ENCODE data around the gene KLK15. TPM values are rescaled to one million over a fixed set of nuclear protein-coding genes. Genes with fewer than 3 reads are reported as not detected.
"Not testable (repeated sequence)": the region's sequence is repeated elsewhere in the genome, so short reads cannot be mapped to it uniquely, and the experiment has no call there.

KLK15 gene
- polyA plus RNA-seq, 3 donors: 0.10 TPM; not detected in 2

- no peak overlapping the region for H3K27ac ChIP-seq (ENCODE audit: low read depth, low read length)
- 74 to 86% (median 78%) methylated on average over 41 to 43 of the region's 43 CpGs for WGBS, 3 donors
Observed at GRCh38 chr19:50826492-50827240, 6.7 kb downstream of the KLK15 start.

- WGBS, 3 donors: 21 to 57% (median 50%) methylated on average over 13 to 14 of the region's 14 CpGs
- H3K27ac ChIP-seq (ENCODE audit: low read depth, low read length): no peak within 1 kb of the TSS
Observed at GRCh38 chr19:50823389-50824042, 9.9 kb downstream of the KLK15 start, which contains the start of gene KLK1. TSS of gene KLK1 (minus strand) at chr19:50823787. CDS start at chr19:50823748, 39 bp downstream.

GRCh38 chr19:50822661-50823208, 10.6 kb downstream of the KLK15 start:
- WGBS, 3 donors: 43 to 79% (median 75%) methylated on average over 7 of the region's 7 CpGs
- H3K27ac ChIP-seq (ENCODE audit: low read depth, low read length): no peak overlapping the region

- no peak overlapping the region for H3K27ac ChIP-seq (ENCODE audit: low read depth, low read length)
- WGBS, 3 donors: 26 to 63% (median 61%) methylated on average over 8 of the region's 8 CpGs
Observed at GRCh38 chr19:50821622-50822021, 11.8 kb downstream of the KLK15 start.

- 44 to 74% (median 73%) methylated on average over 4 of the region's 4 CpGs for WGBS, 3 donors
- H3K27ac ChIP-seq (ENCODE audit: low read depth, low read length): no peak overlapping the region
Observed at GRCh38 chr19:50821248-50821612, 12.1 kb downstream of the KLK15 start.

GRCh38 chr19:50820549-50821247, 12.7 kb downstream of the KLK15 start:
- 6 to 7% (median 6%) methylated on average over 16 to 21 of the region's 21 CpGs for WGBS, 3 donors
- H3K27ac ChIP-seq (ENCODE audit: low read depth, low read length): no peak overlapping the region

- WGBS, 3 donors: 4 to 17% (median 8%) methylated on average over 15 of the region's 15 CpGs
- no peak overlapping the region for H3K27ac ChIP-seq (ENCODE audit: low read depth, low read length)
Observed at GRCh38 chr19:50820086-50820485, 13.3 kb downstream of the KLK15 start.

GRCh38 chr19:50819636-50820035, 13.7 kb downstream of the KLK15 start:
- 23 to 51% (median 40%) methylated on average over 8 of the region's 8 CpGs for WGBS, 3 donors
- H3K27ac ChIP-seq (ENCODE audit: low read depth, low read length): no peak overlapping the region

GRCh38 chr19:50818859-50819472, 14.4 kb downstream of the KLK15 start:
- WGBS, 3 donors: 36 to 69% (median 67%) methylated on average over 12 of the region's 12 CpGs
- H3K27ac ChIP-seq (ENCODE audit: low read depth, low read length): no peak overlapping the region

GRCh38 chr19:50817941-50818858, 15.2 kb downstream of the KLK15 start:
- H3K27ac ChIP-seq (ENCODE audit: low read depth, low read length): no peak overlapping the region
- 6 to 10% (median 9%) methylated on average over 46 to 52 of the region's 52 CpGs for WGBS, 3 donors

GRCh38 chr19:50815439-50815838, 17.9 kb downstream of the KLK15 start:
- H3K27ac ChIP-seq (ENCODE audit: low read depth, low read length): no peak overlapping the region
- 90 to 100% (median 100%) methylated on average over 1 of the region's 1 CpG for WGBS, 3 donors

GRCh38 chr19:50814883-50815282, 18.5 kb downstream of the KLK15 start:
- no peak overlapping the region for H3K27ac ChIP-seq (ENCODE audit: low read depth, low read length)
- 54 to 83% (median 76%) methylated on average over 5 of the region's 5 CpGs for WGBS, 3 donors

GRCh38 chr19:50812474-50812873, 20.9 kb downstream of the KLK15 start:
- H3K27ac ChIP-seq (ENCODE audit: low read depth, low read length): no peak overlapping the region
- 69 to 81% (median 71%) methylated on average over 3 of the region's 3 CpGs for WGBS, 3 donors

GRCh38 chr19:50811622-50812238, 21.6 kb downstream of the KLK15 start:
- H3K27ac ChIP-seq (ENCODE audit: low read depth, low read length): not testable (repeated sequence)
- WGBS, 3 donors: 66 to 77% (median 76%) methylated on average over 3 of the region's 3 CpGs

GRCh38 chr19:50808856-50809255, 24.5 kb downstream of the KLK15 start:
- no peak overlapping the region for H3K27ac ChIP-seq (ENCODE audit: low read depth, low read length)
- 50 to 66% (median 54%) methylated on average over 1 of the region's 1 CpG for WGBS, 3 donors

- 0 to 1% (median 1%) methylated on average over 62 of the region's 62 CpGs for WGBS, 3 donors
- H3K27ac ChIP-seq (ENCODE audit: low read depth, low read length): peak overlapping the region; percentile 90
Observed at GRCh38 chr19:50804420-50805272, 28.7 kb downstream of the KLK15 start.

Measured in adipose tissue (tissue), 3 donors.